Right lobe of liver (tissue), 4 donors: ENCODE measurements around the gene ZFP36.
A peak's percentile ranks its signal among the peaks of the same experiment; 100 is the strongest.

Experiments used
- POLR2A ChIP-seq: fragments of 450-650 bp; IDR thresholded peaks from one replicate; pipeline ENCODE4 v1.6.1; 2017; ENCODE audit warnings: antibody characterized with exemption, mild to moderate bottlenecking
- TF ChIP-seq, protein P1 (sequence below), 4 donors: fragments of 200-600 bp in 3 of 4; fragments of 450-650 bp in 1 of 4; IDR thresholded peaks; one replicate each; pipeline versions ENCODE4 v1.5.1 to v1.8.0; 2016 to 2022; ENCODE audit warnings: antibody characterized with exemption in 4 of 4, mild to moderate bottlenecking in 2 of 4
- donor health status: DM: no; HTN: no; CAD: no.
- donor health status: DM: no; HTN: no; CAD: no.
- donor health status: DM: no; HTN: yes; CAD: no.

DNA sequence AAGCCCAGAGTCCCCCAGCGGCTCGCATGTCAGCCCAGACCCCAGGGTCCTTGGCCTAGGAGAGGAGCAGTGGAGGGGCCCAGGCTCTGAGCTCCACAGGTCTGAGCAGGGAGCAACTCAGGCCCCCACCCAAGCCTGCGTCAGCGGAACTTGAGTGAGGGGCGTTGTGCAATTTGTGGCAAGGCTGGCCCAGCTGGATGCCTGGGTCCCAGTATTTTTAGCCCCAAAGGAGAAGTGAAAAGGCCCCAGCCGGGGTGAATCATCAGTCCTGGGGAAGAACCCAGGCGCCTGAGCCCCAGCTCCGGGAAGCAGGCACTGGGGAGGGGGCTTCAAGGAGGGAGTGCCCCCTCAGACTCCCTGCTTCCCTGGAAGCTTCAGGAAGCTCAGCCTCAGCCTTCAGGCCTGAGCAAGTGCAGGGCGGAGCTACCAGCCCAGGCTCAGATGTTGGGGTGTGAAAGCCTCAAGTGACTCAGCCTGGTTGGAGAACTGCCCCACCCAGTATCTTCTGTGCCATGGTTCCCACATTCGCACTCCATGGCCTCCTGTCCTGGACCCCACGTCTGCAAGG, 8.3 kb upstream of the ZFP36 start:
- TF ChIP-seq, protein P1, sequence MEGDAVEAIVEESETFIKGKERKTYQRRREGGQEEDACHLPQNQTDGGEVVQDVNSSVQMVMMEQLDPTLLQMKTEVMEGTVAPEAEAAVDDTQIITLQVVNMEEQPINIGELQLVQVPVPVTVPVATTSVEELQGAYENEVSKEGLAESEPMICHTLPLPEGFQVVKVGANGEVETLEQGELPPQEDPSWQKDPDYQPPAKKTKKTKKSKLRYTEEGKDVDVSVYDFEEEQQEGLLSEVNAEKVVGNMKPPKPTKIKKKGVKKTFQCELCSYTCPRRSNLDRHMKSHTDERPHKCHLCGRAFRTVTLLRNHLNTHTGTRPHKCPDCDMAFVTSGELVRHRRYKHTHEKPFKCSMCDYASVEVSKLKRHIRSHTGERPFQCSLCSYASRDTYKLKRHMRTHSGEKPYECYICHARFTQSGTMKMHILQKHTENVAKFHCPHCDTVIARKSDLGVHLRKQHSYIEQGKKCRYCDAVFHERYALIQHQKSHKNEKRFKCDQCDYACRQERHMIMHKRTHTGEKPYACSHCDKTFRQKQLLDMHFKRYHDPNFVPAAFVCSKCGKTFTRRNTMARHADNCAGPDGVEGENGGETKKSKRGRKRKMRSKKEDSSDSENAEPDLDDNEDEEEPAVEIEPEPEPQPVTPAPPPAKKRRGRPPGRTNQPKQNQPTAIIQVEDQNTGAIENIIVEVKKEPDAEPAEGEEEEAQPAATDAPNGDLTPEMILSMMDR (IDR thresholded peaks at IDR 0.05) = no peak
- peak; percentile 1 for TF ChIP-seq POLR2A
